Aortic smooth muscle cell (primary cell): Measurements from ENCODE around the gene CCNB3. TPM values are rescaled to one million over a fixed set of nuclear protein-coding genes. Genes with fewer than 3 reads are reported as not detected.

ENCODE experiments used
- total RNA-seq: library from RNA; depleted of rRNA; stranded (reverse); fragments of >200 nt; gene quantifications from 2 replicates; pipeline ENCODE4 v1.2.3, GENCODE V29; 2014

The CCNB3 gene
- 0.12 and 0.26 TPM in 2 replicates for total RNA-seq

GRCh38 chrX:50204364-50204899, at the start of gene CCNB3:
TSS of gene CCNB3 (plus strand) at chrX:50204765. CDS start at chrX:50285164, 80,399 bp downstream.

GRCh38 chrX:50200907-50201306, 3.7 kb upstream of the CCNB3 start, which contains the start of gene AKAP4:
TSS of gene AKAP4 (minus strand) at chrX:50201007. CDS start at chrX:50200889, 118 bp downstream.

Other genes with a start within 250 kb of the CCNB3 start
- gene AKAP4, start 3.8 kb upstream of the CCNB3 start, total RNA-seq, result not detected in 2 replicates